ENCODE results near the gene SHROOM3. TPM values are rescaled to one million over a fixed set of nuclear protein-coding genes. Genes with fewer than 3 reads are reported as not detected.

The SHROOM3 gene
- total and polyA plus RNA-seq, 4 donors = 4.7 to 25.8 (median 8.7) TPM

GRCh38 chr4:76751612-76752343, 316.7 kb downstream of the SHROOM3 start:
- WGBS = 97% methylated on average over 3 of the region's 3 CpGs
- Histone ChIP-seq H3K4me3 (ENCODE audit: low read depth in 1 of 3, low read length in 3 of 3) (no peak overlapping the region), H3K9me3 (ENCODE audit: control insufficient read depth in 4 of 4, low read length in 3 of 4) (no peaks in the 10 kb centered on the region), H3K27me3 (ENCODE audit: control insufficient read depth in 4 of 4, insufficient read depth in 4 of 4, low read length in 3 of 4) (no peaks in the 10 kb centered on the region), H3K36me3 (ENCODE audit: control insufficient read depth in 4 of 4, insufficient read depth in 3 of 4, low read depth in 1 of 4, low read length in 3 of 4) (peaks cover 2 to 23% (median 12%) of the 10 kb centered on the region in 4 donors), H3K4me1 (ENCODE audit: control insufficient read depth in 4 of 4, insufficient read depth in 4 of 4, low read length in 3 of 4) (peaks cover 2 to 14% (median 4%) of the 10 kb centered on the region in 4 donors), H3K27ac (ENCODE audit: low read depth in 1 of 2, low read length in 2 of 2) (no peak overlapping the region), H3K9ac (ENCODE audit: low read depth in 1 of 2, low read length in 2 of 2) (no peak overlapping the region)
- TF ChIP-seq HNF4G (IDR thresholded peaks at IDR 0.05) (no peak), REST (IDR thresholded peaks at IDR 0.05) (no peak), FOXA2 (IDR thresholded peaks at IDR 0.05) (no peak), MAX (IDR thresholded peaks at IDR 0.05) (no peak), JUND (IDR thresholded peaks at IDR 0.05) (no peak), RXRA (IDR thresholded peaks at IDR 0.05) (no peak), EGR1 (IDR thresholded peaks at IDR 0.05; ENCODE audit: low read depth in 2 of 2) (no peak), RAD21 (IDR thresholded peaks at IDR 0.05) (no peak), YY1 (IDR thresholded peaks at IDR 0.05) (no peak), SP1 (IDR thresholded peaks at IDR 0.05) (no peak), CTCF (IDR thresholded peaks at IDR 0.05; ENCODE audit: low read depth, low read length, missing input control) (no peak), TAF1 (conservative IDR thresholded peaks at IDR 0.05) (no peak), ATF3 (IDR thresholded peaks at IDR 0.05) (no peak), HNF4A (conservative IDR thresholded peaks at IDR 0.05) (no peak), GABPA (IDR thresholded peaks at IDR 0.05 in 1 of 2, conservative IDR thresholded peaks at IDR 0.05 in 1 of 2) (no peak), ZBTB33 (IDR thresholded peaks at IDR 0.05) (no peak), FOXA1 (IDR thresholded peaks at IDR 0.05) (no peak), NR2F2 (IDR thresholded peaks at IDR 0.05) (no peak)
- no peak for DNase-seq (ENCODE audit: low spot score)

Data from liver (tissue), 9 donors.